Fibroblast of lung (primary cell): Measurements from ENCODE around the gene BRME1. TPM values are rescaled to one million over a fixed set of nuclear protein-coding genes. Genes with fewer than 3 reads are reported as not detected.

ENCODE experiments used
- DNase-seq, 2 donors: peaks; one replicate each; pipeline versions ENCODE4 v3.0.0 to v3.0.0-alpha.2; 2010; ENCODE audit warnings: low read depth in 2 of 2
- H2AFZ ChIP-seq: 2 replicates; pipeline ENCODE4 v1.5.1; 2012; ENCODE audit warnings: low read length, control low read depth, inconsistent platforms
- H3K27ac ChIP-seq: 2 replicates; pipeline ENCODE4 v1.5.1; 2011; ENCODE audit warnings: low read length, control low read depth; ENCODE audit not compliant: insufficient read depth
- H3K27me3 ChIP-seq: 2 replicates; pipeline ENCODE4 v1.5.1; 2011; ENCODE audit warnings: mild to moderate bottlenecking, low read length; ENCODE audit not compliant: control insufficient read depth, insufficient read depth
- H3K36me3 ChIP-seq: 2 replicates; pipeline ENCODE4 v1.5.1; 2011; ENCODE audit warnings: low read length; ENCODE audit not compliant: control insufficient read depth, insufficient read depth
- H3K4me1 ChIP-seq: 2 replicates; pipeline ENCODE4 v1.5.1; 2011; ENCODE audit warnings: low read length; ENCODE audit not compliant: control insufficient read depth, insufficient read depth; ENCODE audit errors: extremely low read depth
- H3K4me2 ChIP-seq: 2 replicates; pipeline ENCODE4 v1.5.1; 2011; ENCODE audit warnings: low read length, control low read depth; ENCODE audit not compliant: insufficient read depth; ENCODE audit errors: extremely low read depth
- H3K4me3 ChIP-seq, 4 experiments: fragments of 200-600 bp in 1 of 4; sonication (generic) in 1 of 4; replicated peaks in 1 of 4; 2 replicates each; pipeline ENCODE4 v1.5.1; 2011 to 2016; ENCODE audit warnings: low read length in 4 of 4, low read depth in 3 of 4, mild to moderate bottlenecking in 3 of 4, control low read depth in 2 of 4, inconsistent platforms in 1 of 4, mixed read lengths in 1 of 4; ENCODE audit not compliant: insufficient read depth in 1 of 4; ENCODE audit errors: control extremely low read depth in 1 of 4
- H3K79me2 ChIP-seq: 2 replicates; pipeline ENCODE4 v1.5.1; 2012; ENCODE audit warnings: mild to moderate bottlenecking, low read length, inconsistent platforms; ENCODE audit not compliant: control insufficient read depth, insufficient read depth
- H3K9ac ChIP-seq: 2 replicates; pipeline ENCODE4 v1.5.1; 2011; ENCODE audit warnings: mild to moderate bottlenecking, low read length, control low read depth; ENCODE audit not compliant: insufficient read depth
- H3K9me3 ChIP-seq: 2 replicates; pipeline ENCODE4 v1.5.1; 2012; ENCODE audit warnings: low read depth, low read length; ENCODE audit not compliant: control insufficient read depth, insufficient read depth
- H4K20me1 ChIP-seq: 2 replicates; pipeline ENCODE4 v1.5.1; 2011; ENCODE audit warnings: low read length; ENCODE audit not compliant: control insufficient read depth, insufficient read depth; ENCODE audit errors: extremely low read depth
- EZH2 ChIP-seq: IDR thresholded peaks from 2 replicates; pipeline ENCODE4 v1.5.1; 2012; ENCODE audit warnings: low read length, control low read depth, mild to moderate bottlenecking; ENCODE audit errors: missing control alignments
- polyA plus RNA-seq, 2 donors: library from polyadenylated mRNA; depleted of rRNA in 1 of 2; stranded (reverse) in 1 of 2; unstranded in 1 of 2; fragments of >200 nt; gene quantifications; 2 replicates each; pipeline ENCODE4 v1.2.1, GENCODE V29; 2011 to 2012; ENCODE audit warnings: missing spikeins in 1 of 2
- total RNA-seq: library from RNA; depleted of rRNA; stranded (reverse); fragments of >200 nt; gene quantifications from 2 replicates; pipeline ENCODE4 v1.2.1, GENCODE V29; 2014
- TF ChIP-seq, protein P1 (sequence below), 2 donors: IDR thresholded peaks in 1 of 2; conservative IDR thresholded peaks in 1 of 2; 1 replicate in 1 of 2; 2 replicates in 1 of 2; pipeline ENCODE4 v1.5.1; 2011 to 2012; ENCODE audit warnings: low read length in 2 of 2, control low read depth in 1 of 2, inconsistent platforms in 1 of 2, low read depth in 1 of 2, mild to moderate bottlenecking in 1 of 2

BRME1 gene
- total and polyA plus RNA-seq, 2 donors (not counting 1 experiment from before 2014, with no cell fraction given), result 0.23 to 0.83 TPM

DNA sequence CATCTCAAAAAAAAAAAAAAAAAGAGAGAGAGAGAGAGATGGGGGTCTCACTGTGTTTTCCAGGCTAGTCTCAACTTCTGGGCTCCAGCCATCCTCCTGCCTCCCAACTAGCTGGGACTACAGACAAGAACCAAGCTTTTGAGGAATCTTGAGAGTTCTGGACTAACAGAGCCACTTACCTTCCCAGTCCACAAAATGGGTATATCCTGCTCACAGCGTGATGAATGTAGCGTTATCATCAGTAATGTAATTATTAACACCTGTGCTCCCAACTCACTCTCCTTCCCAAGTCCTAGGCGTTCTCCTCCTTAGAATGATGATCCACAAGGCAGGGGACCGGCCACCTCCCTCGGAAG is 33.6 kb downstream of the BRME1 start:
- no peaks in the 10 kb centered on the region for H3K79me2 ChIP-seq
- H3K9me3 ChIP-seq, result no peaks in the 10 kb centered on the region
- no peaks in the 10 kb centered on the region for H4K20me1 ChIP-seq
- no peaks in the 10 kb centered on the region for H3K36me3 ChIP-seq
- H3K27ac ChIP-seq, result no peak overlapping the region
- no peaks in the 10 kb centered on the region for H3K4me1 ChIP-seq
- H3K4me2 ChIP-seq, result no peak overlapping the region
- TF ChIP-seq EZH2, result no peak
- TF ChIP-seq, protein P1, sequence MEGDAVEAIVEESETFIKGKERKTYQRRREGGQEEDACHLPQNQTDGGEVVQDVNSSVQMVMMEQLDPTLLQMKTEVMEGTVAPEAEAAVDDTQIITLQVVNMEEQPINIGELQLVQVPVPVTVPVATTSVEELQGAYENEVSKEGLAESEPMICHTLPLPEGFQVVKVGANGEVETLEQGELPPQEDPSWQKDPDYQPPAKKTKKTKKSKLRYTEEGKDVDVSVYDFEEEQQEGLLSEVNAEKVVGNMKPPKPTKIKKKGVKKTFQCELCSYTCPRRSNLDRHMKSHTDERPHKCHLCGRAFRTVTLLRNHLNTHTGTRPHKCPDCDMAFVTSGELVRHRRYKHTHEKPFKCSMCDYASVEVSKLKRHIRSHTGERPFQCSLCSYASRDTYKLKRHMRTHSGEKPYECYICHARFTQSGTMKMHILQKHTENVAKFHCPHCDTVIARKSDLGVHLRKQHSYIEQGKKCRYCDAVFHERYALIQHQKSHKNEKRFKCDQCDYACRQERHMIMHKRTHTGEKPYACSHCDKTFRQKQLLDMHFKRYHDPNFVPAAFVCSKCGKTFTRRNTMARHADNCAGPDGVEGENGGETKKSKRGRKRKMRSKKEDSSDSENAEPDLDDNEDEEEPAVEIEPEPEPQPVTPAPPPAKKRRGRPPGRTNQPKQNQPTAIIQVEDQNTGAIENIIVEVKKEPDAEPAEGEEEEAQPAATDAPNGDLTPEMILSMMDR (conservative IDR thresholded peaks at IDR 0.05 in 1 of 2, IDR thresholded peaks at IDR 0.05 in 1 of 2; ENCODE audit: low read depth in 1 of 2, low read length in 2 of 2), result no peak
- H3K4me3 ChIP-seq, result peak overlapping the region in 1 of 4 experiments; percentile 45
- no peak overlapping the region for H3K9ac ChIP-seq
- DNase-seq, result no peak
- no peaks in the 10 kb centered on the region for H3K27me3 ChIP-seq
- no peak overlapping the region for H2AFZ ChIP-seq

DNA sequence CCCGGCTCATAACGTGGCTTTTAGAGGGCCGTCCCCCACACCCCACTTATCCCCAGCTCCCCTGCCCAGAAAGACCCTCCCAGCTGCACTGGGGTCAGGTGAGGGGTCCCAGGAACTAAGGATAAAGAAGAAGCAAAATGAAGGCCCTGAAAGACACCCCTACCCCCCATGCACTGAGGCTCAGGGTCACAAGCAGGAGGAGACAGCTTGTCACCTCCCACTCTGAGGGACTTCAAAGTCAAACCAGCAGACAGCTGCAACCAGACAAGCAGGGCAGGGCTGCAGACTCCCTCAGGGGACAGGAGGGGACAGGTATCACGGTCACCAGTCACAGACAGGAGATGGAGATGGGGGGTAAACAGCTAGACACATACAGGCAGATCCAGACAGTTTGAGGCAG is 35.0 kb downstream of the BRME1 start:
- Histone ChIP-seq H4K20me1 (no peaks in the 10 kb centered on the region), H3K4me2 (no peak overlapping the region), H3K79me2 (no peaks in the 10 kb centered on the region), H2AFZ (no peak overlapping the region), H3K9me3 (no peaks in the 10 kb centered on the region), H3K27ac (no peak overlapping the region), H3K4me1 (no peaks in the 10 kb centered on the region), H3K27me3 (no peaks in the 10 kb centered on the region), H3K9ac (no peak overlapping the region), H3K4me3 (no peak overlapping the region), H3K36me3 (no peaks in the 10 kb centered on the region)
- TF ChIP-seq, protein P1 (conservative IDR thresholded peaks at IDR 0.05 in 1 of 2, IDR thresholded peaks at IDR 0.05 in 1 of 2; ENCODE audit: low read depth in 1 of 2, low read length in 2 of 2), result no peak
- TF ChIP-seq EZH2, result no peak
- no peak for DNase-seq

DNA sequence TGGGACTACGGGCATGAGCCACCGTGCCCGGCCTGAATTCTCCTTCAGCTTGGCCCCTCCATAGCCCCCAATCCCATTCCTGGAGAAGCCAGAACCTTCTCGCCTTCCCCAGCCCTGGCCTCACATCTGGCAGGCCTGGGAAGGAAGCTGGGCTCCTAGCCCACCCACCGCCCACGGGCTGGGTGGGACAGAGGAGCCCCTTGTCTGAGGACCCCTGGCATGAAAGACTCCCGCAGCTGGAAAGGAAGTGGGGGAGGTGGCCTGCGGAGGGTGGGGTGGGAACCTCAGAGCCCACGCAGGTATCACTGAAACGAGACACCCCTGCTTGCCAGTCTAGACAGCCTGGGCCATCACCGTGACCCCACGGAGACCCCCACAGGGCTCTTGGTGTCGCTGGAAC is 36.6 kb downstream of the BRME1 start:
- Histone ChIP-seq H3K27me3 (no peaks in the 10 kb centered on the region), H3K4me3 (no peak overlapping the region), H3K4me2 (no peak overlapping the region), H2AFZ (no peak overlapping the region), H3K36me3 (no peaks in the 10 kb centered on the region), H3K79me2 (no peaks in the 10 kb centered on the region), H3K27ac (no peak overlapping the region), H3K9ac (no peak overlapping the region), H3K4me1 (no peaks in the 10 kb centered on the region), H4K20me1 (no peaks in the 10 kb centered on the region), H3K9me3 (no peaks in the 10 kb centered on the region)
- no peak for DNase-seq
- TF ChIP-seq, protein P1 (conservative IDR thresholded peaks at IDR 0.05 in 1 of 2, IDR thresholded peaks at IDR 0.05 in 1 of 2; ENCODE audit: low read depth in 1 of 2, low read length in 2 of 2), result no peak
- TF ChIP-seq EZH2, result no peak
